SU-DHL-6 (cell line): ENCODE measurements around the gene AGAP1.

Experiments
- H2AFZ ChIP-seq: fragments of 200-600 bp; sonication (generic); 2 replicates; pipeline ENCODE4 v1.6.1; 2014; ENCODE audit warnings: low read depth, mild to moderate bottlenecking, moderate library complexity, mixed read lengths, antibody characterized with exemption, low read length; ENCODE audit not compliant: severe bottlenecking
- H3F3A ChIP-seq: fragments of 200-600 bp; shearing (Covaris generic); 2 replicates; pipeline ENCODE4 v1.6.0; 2016; ENCODE audit warnings: antibody characterized with exemption, mild to moderate bottlenecking; ENCODE audit not compliant: insufficient read depth
- H3K27ac ChIP-seq: fragments of 200-600 bp; sonication (generic); 2 replicates; pipeline ENCODE4 v1.5.1; 2016; ENCODE audit warnings: low read depth, mild to moderate bottlenecking, low read length, moderate library complexity, mixed read lengths
- H3K27me3 ChIP-seq: fragments of 200-600 bp; sonication (generic), shearing (Covaris generic); 2 replicates; pipeline ENCODE4 v1.6.0; 2014; ENCODE audit warnings: mild to moderate bottlenecking, low read length
- H3K36me3 ChIP-seq: fragments of 200-600 bp; sonication (generic); 2 replicates; pipeline ENCODE4 v1.6.1; 2014; ENCODE audit warnings: mild to moderate bottlenecking, low read length, mixed read lengths
- H3K4me2 ChIP-seq: fragments of 300-600, 200-600 bp; shearing (Covaris generic), sonication (generic); 2 replicates; pipeline ENCODE4 v1.6.0; 2014; ENCODE audit warnings: low read length, low read depth, mild to moderate bottlenecking; ENCODE audit not compliant: poor library complexity, severe bottlenecking
- H3K4me3 ChIP-seq: fragments of 200-600 bp; sonication (generic); 2 replicates; pipeline ENCODE4 v1.5.1; 2014; ENCODE audit warnings: antibody characterized with exemption, low read length, mild to moderate bottlenecking, mixed read lengths; ENCODE audit not compliant: insufficient read depth, poor library complexity, severe bottlenecking
- H3K79me2 ChIP-seq: fragments of 200-600 bp; sonication (generic); 2 replicates; pipeline ENCODE4 v1.6.1; 2014; ENCODE audit warnings: mild to moderate bottlenecking, low read length, moderate library complexity; ENCODE audit not compliant: insufficient read depth
- H3K9ac ChIP-seq: fragments of 200-600 bp; sonication (generic); 2 replicates; pipeline ENCODE4 v1.7.0; 2014; ENCODE audit warnings: mild to moderate bottlenecking, low read length
- H3K9me2 ChIP-seq: fragments of 200-600 bp; sonication (generic); replicated peaks from 2 replicates; pipeline ENCODE4 v1.6.1; 2014; ENCODE audit warnings: low read length; ENCODE audit not compliant: insufficient read depth
- H3K9me3 ChIP-seq: fragments of 200-600 bp; sonication (generic); 2 replicates; pipeline ENCODE4 v1.6.1; 2014; ENCODE audit warnings: low read length, mixed read lengths; ENCODE audit not compliant: insufficient read depth
- H4K20me1 ChIP-seq: fragments of 200-600 bp; sonication (generic); 2 replicates; pipeline ENCODE4 v1.6.1; 2014; ENCODE audit warnings: low read depth, mild to moderate bottlenecking, antibody characterized with exemption, low read length, moderate library complexity, mixed read lengths
- CTCF ChIP-seq: fragments of 200-600 bp; sonication (generic); IDR thresholded peaks from one replicate; pipeline ENCODE4 v1.5.1; 2017; ENCODE audit warnings: antibody characterized with exemption, mild to moderate bottlenecking, low read length, moderate library complexity; ENCODE audit not compliant: insufficient read depth, poor library complexity, severe bottlenecking
- EZH2phosphoT487 ChIP-seq: fragments of 200-600 bp; sonication (generic), shearing (Covaris generic); conservative IDR thresholded peaks from 2 replicates; pipeline ENCODE4 v1.6.1; 2018; ENCODE audit warnings: mild to moderate bottlenecking, antibody characterized with exemption, low read length, moderate library complexity, mixed read lengths

Gene AGAP1

GRCh38 chr2:236041616-236042015, 547.8 kb downstream of the AGAP1 start:
- no peak overlapping the region for H3K4me2 ChIP-seq
- H4K20me1 ChIP-seq, result no peaks in the 10 kb centered on the region
- H3K27ac ChIP-seq, result no peak overlapping the region
- H3K4me3 ChIP-seq, result no peak overlapping the region
- TF ChIP-seq CTCF, result no peak
- TF ChIP-seq EZH2phosphoT487, result no peak
- no peaks in the 10 kb centered on the region for H3K79me2 ChIP-seq
- H3K36me3 ChIP-seq, result no peaks in the 10 kb centered on the region
- no peaks in the 10 kb centered on the region for H3K27me3 ChIP-seq
- no peaks in the 10 kb centered on the region for H3F3A ChIP-seq
- no peak overlapping the region for H3K9ac ChIP-seq
- no peak overlapping the region for H2AFZ ChIP-seq
- no peaks in the 10 kb centered on the region for H3K9me2 ChIP-seq
- no peaks in the 10 kb centered on the region for H3K9me3 ChIP-seq

DNA sequence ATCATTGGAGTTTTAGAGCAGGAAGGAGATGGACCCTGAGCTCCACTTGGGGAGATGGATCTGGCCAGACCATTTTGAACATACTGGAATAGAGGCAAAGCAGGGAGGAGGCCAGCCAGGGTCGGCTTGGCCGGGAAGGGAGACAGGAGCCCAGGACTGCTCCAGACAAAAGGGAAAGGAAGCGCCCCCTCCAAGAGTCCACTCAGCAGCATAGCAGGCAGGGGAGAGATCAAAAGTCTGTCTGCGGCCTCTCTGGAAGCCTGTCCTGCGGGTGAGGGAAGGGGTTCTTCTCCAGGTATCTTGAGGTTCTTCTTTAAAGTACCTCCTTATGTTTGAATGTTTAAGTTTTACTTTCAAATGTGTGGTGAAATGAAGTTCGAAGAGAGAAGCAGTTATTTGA, 548.2 kb downstream of the AGAP1 start:
- Histone ChIP-seq H3K27ac (no peak overlapping the region), H3F3A (no peaks in the 10 kb centered on the region), H2AFZ (no peak overlapping the region), H3K9me3 (no peaks in the 10 kb centered on the region), H4K20me1 (no peaks in the 10 kb centered on the region), H3K36me3 (no peaks in the 10 kb centered on the region), H3K4me2 (no peak overlapping the region), H3K9ac (no peak overlapping the region), H3K27me3 (no peaks in the 10 kb centered on the region), H3K4me3 (no peak overlapping the region), H3K79me2 (no peaks in the 10 kb centered on the region), H3K9me2 (no peaks in the 10 kb centered on the region)
- TF ChIP-seq EZH2phosphoT487 (no peak), CTCF (no peak)

- no peaks in the 10 kb centered on the region for H3K9me3 ChIP-seq
- no peak overlapping the region for H3K27ac ChIP-seq
- no peak overlapping the region for H2AFZ ChIP-seq
- no peak overlapping the region for H3K4me2 ChIP-seq
- no peaks in the 10 kb centered on the region for H3K36me3 ChIP-seq
- no peaks in the 10 kb centered on the region for H4K20me1 ChIP-seq
- no peaks in the 10 kb centered on the region for H3K9me2 ChIP-seq
- no peaks in the 10 kb centered on the region for H3K27me3 ChIP-seq
- H3F3A ChIP-seq, result no peaks in the 10 kb centered on the region
- no peak overlapping the region for H3K4me3 ChIP-seq
- H3K9ac ChIP-seq, result no peak overlapping the region
- TF ChIP-seq CTCF, result no peak
- no peaks in the 10 kb centered on the region for H3K79me2 ChIP-seq
Measured at GRCh38 chr2:236044191-236044590, 550.3 kb downstream of the AGAP1 start.
